Coronary artery (tissue), 2 donors: Measurements from ENCODE around the gene VBP1.
A peak's percentile ranks its signal among the peaks of the same experiment; 100 is the strongest.

Source experiments
- DNase-seq: peaks from one replicate; pipeline ENCODE4 v3.0.0-alpha.2; 2017; ENCODE audit warnings: low spot score
- H3K27ac ChIP-seq, 2 donors: fragments of 200-600 bp; sonication (generic); one replicate each; pipeline ENCODE4 v1.5.1; 2016 to 2019
- H3K4me3 ChIP-seq: fragments of 200-600 bp; sonication (generic); 2 replicates; pipeline ENCODE4 v1.5.1; 2016; ENCODE audit warnings: mild to moderate bottlenecking, moderate library complexity
- CTCF ChIP-seq: fragments of 200-600 bp; sonication (generic); IDR thresholded peaks from one replicate; pipeline ENCODE4 v1.5.1; 2019; ENCODE audit warnings: antibody characterized with exemption

The VBP1 gene

GRCh38 chrX:155216179-155216939 lies at the start of gene VBP1:
Gene VBP1 (plus strand): TSS chrX:155216460. CDS start chrX:155216483, 23 bp downstream.
- H3K4me3 ChIP-seq: peak within 1 kb of the TSS; percentile 80

GRCh38 chrX:155169881-155170280 lies 46.4 kb upstream of the VBP1 start:
- no peak for DNase-seq
- no peak for TF ChIP-seq CTCF
- Histone ChIP-seq H3K4me3 (no peak overlapping the region), H3K27ac (no peak overlapping the region)

More at GRCh38 chrX:155216179-155216939, at the start of gene VBP1:
- peak; percentile 38 for TF ChIP-seq CTCF
- DNase-seq: peak; percentile 93
- H3K27ac ChIP-seq: peak within 1 kb of the TSS; percentile 71 to 94

GRCh38 chrX:155179346-155179997 lies 36.8 kb upstream of the VBP1 start:
- no peak overlapping the region for H3K27ac ChIP-seq
- TF ChIP-seq CTCF: no peak
- DNase-seq: no peak
- no peak overlapping the region for H3K4me3 ChIP-seq

- Histone ChIP-seq H3K27ac (no peak overlapping the region), H3K4me3 (no peak overlapping the region)
- TF ChIP-seq CTCF: no peak
- no peak for DNase-seq
These were observed 27.5 kb upstream of the VBP1 start for GRCh38 chrX:155188786-155189185.

- no peak for TF ChIP-seq CTCF
- H3K27ac ChIP-seq: no peak overlapping the region
- DNase-seq: no peak
- H3K4me3 ChIP-seq: no peak overlapping the region
These were observed 5.1 kb upstream of the VBP1 start for GRCh38 chrX:155211208-155211607.

GRCh38 chrX:155213731-155214130 lies 2.5 kb upstream of the VBP1 start:
- no peak for DNase-seq
- no peak overlapping the region for H3K4me3 ChIP-seq
- no peak for TF ChIP-seq CTCF
- H3K27ac ChIP-seq: no peak overlapping the region
